Tibial artery (tissue), 4 donors: ENCODE measurements around the gene AHR.
A peak's percentile ranks its signal among the peaks of the same experiment; 100 is the strongest.

Source experiments
- DNase-seq, 2 donors: peaks; one replicate each; pipeline ENCODE4 v3.0.0-alpha.2; 2019
- H3K27ac ChIP-seq, 2 donors: fragments of 200-600 bp; sonication (generic) in 1 of 2; 1 replicate in 1 of 2; 2 replicates in 1 of 2; pipeline ENCODE4 v1.5.1; 2018 to 2019; ENCODE audit warnings: mild to moderate bottlenecking in 1 of 2
- H3K27me3 ChIP-seq, 2 donors: fragments of 200-600 bp; sonication (generic) in 1 of 2; one replicate each; pipeline versions ENCODE4 v1.5.1 to v1.6.0; 2016 to 2019
- H3K36me3 ChIP-seq, 3 donors: fragments of 200-600 bp; sonication (generic) in 2 of 3; one replicate each; pipeline ENCODE4 v1.5.1; 2016 to 2019; ENCODE audit warnings: mild to moderate bottlenecking in 2 of 3
- H3K4me1 ChIP-seq, 4 donors: fragments of 200-600 bp; sonication (generic) in 2 of 4; 1 replicate in 3 of 4; 2 replicates in 1 of 4; pipeline ENCODE4 v1.5.1; 2016 to 2019
- H3K4me3 ChIP-seq, 2 donors: fragments of 200-600 bp; sonication (generic) in 1 of 2; 1 replicate in 1 of 2; 2 replicates in 1 of 2; pipeline ENCODE4 v1.5.1; 2018 to 2019; ENCODE audit warnings: mild to moderate bottlenecking in 2 of 2
- H3K9me3 ChIP-seq, 3 donors: fragments of 200-600 bp; sonication (generic) in 1 of 3; one replicate each; pipeline ENCODE4 v1.5.1; 2016 to 2019
- CTCF ChIP-seq, 2 experiments: fragments of 200-600 bp in 1 of 2; fragments of 450-650 bp in 1 of 2; IDR thresholded peaks; one replicate each; pipeline ENCODE4 v1.5.1; 2017 to 2019; ENCODE audit warnings: antibody characterized with exemption in 2 of 2, mild to moderate bottlenecking in 1 of 2, moderate library complexity in 1 of 2
- intact Hi-C: fragments of 100-400 bp; cut with DNase I; formaldehyde crosslinking; loops from one replicate; pipeline ENCODE4 v1.15.0; 2023; ENCODE audit warnings: low total_unique reads

Gene AHR

DNA sequence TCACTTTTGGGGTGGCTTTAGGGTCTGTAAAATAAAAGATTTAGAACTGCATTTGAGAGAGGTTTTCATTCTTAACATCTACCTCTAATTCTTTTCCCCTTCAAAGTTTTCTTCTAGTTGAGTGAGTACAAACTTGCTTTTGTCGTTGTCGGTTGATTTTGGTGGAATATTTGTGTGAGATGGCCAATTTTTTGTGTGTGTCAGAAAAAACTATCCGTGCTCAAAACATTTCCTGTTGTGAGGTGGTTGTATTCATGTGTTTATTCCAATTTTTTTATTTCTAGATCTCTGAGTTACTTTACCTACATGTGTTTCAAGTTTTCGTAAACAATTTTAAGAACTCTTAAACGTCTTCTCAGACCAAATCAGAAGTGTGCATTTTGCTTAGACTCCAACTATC is 1.6 kb downstream of the AHR start:
- intact Hi-C loops: no loop called here
- no peak for DNase-seq
- peak overlapping the region; percentile 88 to 100 for H3K4me3 ChIP-seq
- H3K27me3 ChIP-seq: no peaks in the 10 kb centered on the region
- TF ChIP-seq CTCF (IDR thresholded peaks at IDR 0.05): no peak
- H3K4me1 ChIP-seq: peaks cover 0 to 55% (median 6%) of the 10 kb centered on the region in 4 donors
- no peaks in the 10 kb centered on the region for H3K9me3 ChIP-seq
- H3K36me3 ChIP-seq: no peaks in the 10 kb centered on the region
- H3K27ac ChIP-seq: peak overlapping the region; percentile 94 to 99

DNA sequence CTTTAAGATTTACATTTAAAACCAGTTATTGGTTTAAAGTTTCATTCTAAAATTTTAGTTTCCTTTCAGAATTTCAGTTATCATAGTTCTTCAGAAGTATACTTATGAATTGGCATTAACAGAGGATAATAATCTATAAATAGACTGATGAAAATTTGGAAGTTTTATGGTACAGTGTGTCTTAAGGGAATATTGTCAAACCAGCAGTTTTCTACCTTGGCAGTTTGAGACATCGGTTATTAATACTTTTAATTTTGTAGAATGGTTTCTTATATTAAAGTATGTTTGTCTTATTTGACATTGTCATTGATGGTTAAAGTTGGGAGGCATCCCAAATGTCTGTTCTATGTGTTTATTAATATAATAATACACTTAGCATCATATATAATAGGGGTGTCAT is 2.0 kb downstream of the AHR start:
- intact Hi-C loops: no loop called here
- no peak for DNase-seq
- H3K4me1 ChIP-seq: peaks cover 0 to 59% (median 8%) of the 10 kb centered on the region in 4 donors
- H3K4me3 ChIP-seq: peak overlapping the region; percentile 88 to 100
- peak overlapping the region; percentile 94 to 99 for H3K27ac ChIP-seq
- TF ChIP-seq CTCF (IDR thresholded peaks at IDR 0.05): no peak
- H3K27me3 ChIP-seq: no peaks in the 10 kb centered on the region
- no peaks in the 10 kb centered on the region for H3K9me3 ChIP-seq
- H3K36me3 ChIP-seq: no peaks in the 10 kb centered on the region

GRCh38 chr7:17301471-17302456 is 3.3 kb downstream of the AHR start:
- Histone ChIP-seq H3K36me3 (no peaks in the 10 kb centered on the region), H3K27ac (peak overlapping the region; percentile 94 to 99), H3K4me3 (peak overlapping the region; percentile 88 to 100), H3K27me3 (no peaks in the 10 kb centered on the region), H3K4me1 (peaks cover 0 to 71% (median 21%) of the 10 kb centered on the region in 4 donors), H3K9me3 (no peaks in the 10 kb centered on the region)
- TF ChIP-seq CTCF (IDR thresholded peaks at IDR 0.05): peak; percentile 53 to 59
- intact Hi-C loops: no loop called here
- DNase-seq: peak in 1 of 2 donors; percentile 57

DNA sequence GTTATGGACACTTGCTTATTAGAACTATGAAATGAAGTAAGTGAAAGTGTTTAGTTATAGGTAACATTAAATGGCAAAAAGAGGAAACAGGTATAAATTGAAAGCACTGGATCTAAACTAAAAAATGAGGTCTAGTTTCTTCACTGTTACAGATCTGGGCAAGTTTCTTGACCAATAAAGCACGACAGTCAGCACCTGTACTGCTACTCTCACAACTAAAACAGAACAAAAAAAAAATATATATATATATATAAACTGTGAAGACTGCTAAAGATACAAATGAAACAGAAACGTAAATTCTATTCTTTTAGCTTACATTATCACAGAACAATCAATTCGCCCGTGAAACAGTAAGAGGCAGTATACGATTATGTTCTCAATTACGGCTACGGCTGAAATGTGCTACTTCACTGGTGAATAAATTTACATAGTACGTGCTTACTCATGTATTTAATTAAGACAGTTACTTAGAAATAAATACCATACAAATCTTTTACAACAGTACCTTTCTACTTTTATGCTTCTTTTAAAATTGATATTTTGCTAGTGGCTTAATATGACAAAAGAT is 4.2 kb downstream of the AHR start:
- DNase-seq: no peak
- Histone ChIP-seq H3K9me3 (no peaks in the 10 kb centered on the region), H3K27me3 (no peaks in the 10 kb centered on the region), H3K4me3 (peak overlapping the region in 1 of 2 donors; percentile 4), H3K4me1 (peaks cover 0 to 71% (median 30%) of the 10 kb centered on the region in 4 donors), H3K27ac (peak overlapping the region in 1 of 2 donors; percentile 99), H3K36me3 (no peaks in the 10 kb centered on the region)
- no peak for TF ChIP-seq CTCF (IDR thresholded peaks at IDR 0.05)
- intact Hi-C loops: no loop called here

DNA sequence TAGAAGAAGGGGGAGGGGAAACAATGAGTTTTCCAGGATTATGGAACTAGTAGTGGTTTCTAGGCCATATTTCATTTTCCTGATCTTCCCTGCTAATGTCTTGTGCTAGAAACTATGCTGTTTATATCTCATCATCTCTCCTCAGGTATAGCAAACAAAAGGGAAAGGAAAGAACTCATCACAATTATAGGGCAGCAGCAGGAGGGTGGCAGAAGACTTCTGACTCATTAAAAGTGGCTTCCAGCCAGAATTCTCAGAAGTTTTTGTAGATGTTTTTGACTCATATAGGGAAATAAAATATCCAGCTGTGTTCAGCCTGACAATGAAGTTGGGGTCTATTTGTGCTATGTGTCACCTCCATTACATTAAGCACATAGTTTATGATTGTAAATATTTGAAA is 6.5 kb downstream of the AHR start:
- Histone ChIP-seq H3K36me3 (peaks cover 0 to 1% (median 0%) of the 10 kb centered on the region in 3 donors), H3K27me3 (no peaks in the 10 kb centered on the region), H3K9me3 (no peaks in the 10 kb centered on the region), H3K4me1 (peaks cover 0 to 92% (median 44%) of the 10 kb centered on the region in 4 donors), H3K4me3 (peak overlapping the region in 1 of 2 donors; percentile 10), H3K27ac (peak overlapping the region; percentile 23 to 99)
- intact Hi-C loops: no loop called here
- no peak for DNase-seq
- no peak for TF ChIP-seq CTCF (IDR thresholded peaks at IDR 0.05)
